H1 (cell line): ENCODE measurements around the gene FCHSD1. TPM values are rescaled to one million over a fixed set of nuclear protein-coding genes. Genes with fewer than 3 reads are reported as not detected.

Experiments used
- KDM1A ChIP-seq: fragments of 200-600, 300-600 bp; sonication (generic); IDR thresholded peaks from 2 replicates; pipeline ENCODE4 v1.7.1; 2016; ENCODE audit warnings: mild to moderate bottlenecking, low read length, borderline replicate concordance
- polyA plus RNA-seq, 7 experiments: library from polyadenylated mRNA; depleted of rRNA in 3 of 7; stranded (reverse) in 5 of 7; unstranded in 2 of 7; fragments of >200 nt in 5 of 7; fragments of 200-250 nt in 2 of 7; gene quantifications; 1 replicate in 5 of 7; 2 replicates in 1 of 7; 4 replicates in 1 of 7; pipeline versions ENCODE4 v1.2.1 to v1.2.3, GENCODE V29; 2011 to 2013; ENCODE audit warnings: missing spikeins in 2 of 7, mixed read lengths in 2 of 7
- total RNA-seq: library from RNA; stranded (reverse); fragmentation: NEBNext Ultra II Directional; extraction: Animal tissue kit (Norgen Biotek cat#: 25700); gene quantifications from 2 replicates; pipeline ENCODE4 v1.2.1, GENCODE V29; 2021

Gene FCHSD1
- total and polyA plus RNA-seq, 2 of the 8 experiments (the other 6 are each of a cell fraction or from before 2014, with no cell fraction given), result 22.0 to 30.1 TPM

- TF ChIP-seq KDM1A, result no peak
- TF ChIP-seq, all 59 proteins: peak for 0
Measured at GRCh38 chr5:141608046-141608445, 43.2 kb downstream of the FCHSD1 start (continued).
